Measurements from ENCODE around the gene FDX2. TPM values are rescaled to one million over a fixed set of nuclear protein-coding genes. Genes with fewer than 3 reads are reported as not detected.

Gene FDX2
- total and polyA plus RNA-seq, 2 of the 8 experiments (the other 6 are each of a cell fraction or from before 2014, with no cell fraction given): 27.0 to 64.4 TPM

GRCh38 chr19:10316229-10317044, 622 bp upstream of the FDX2 start (continued):
- TF ChIP-seq CHD7 (IDR thresholded peaks at IDR 0.05; ENCODE audit: insufficient replicate concordance, low read length) (no peak), SP1 (IDR thresholded peaks at IDR 0.05; ENCODE audit: low read depth, low read length) (no peak), CTBP2 (IDR thresholded peaks at IDR 0.05; ENCODE audit: borderline replicate concordance, insufficient read depth, insufficient read length, low read length) (no peak), SIRT6 (IDR thresholded peaks at IDR 0.05; ENCODE audit: low read length) (no peak), CREB1 (IDR thresholded peaks at IDR 0.05) (no peak), FOSL1 (IDR thresholded peaks at IDR 0.05; ENCODE audit: insufficient read depth, low read depth, low read length) (no peak), MAX (IDR thresholded peaks at IDR 0.05) (no peak), ASH2L (IDR thresholded peaks at IDR 0.05; ENCODE audit: low read length) (no peak), TAF1 (IDR thresholded peaks at IDR 0.05; ENCODE audit: low read depth, low read length) (no peak), RXRA (IDR thresholded peaks at IDR 0.05; ENCODE audit: insufficient read depth, low read depth, low read length) (no peak), POLR2A (IDR thresholded peaks at IDR 0.05; ENCODE audit: control extremely low read depth in 1 of 2, low read depth in 2 of 2, low read length in 2 of 2) (no peak)
